SJCRH30 (cell line): Measurements from ENCODE around the gene NEU2. TPM values are rescaled to one million over a fixed set of nuclear protein-coding genes. Genes with fewer than 3 reads are reported as not detected.
A peak's percentile ranks its signal among the peaks of the same experiment; 100 is the strongest.
"Not testable (repeated sequence)": the region's sequence is repeated elsewhere in the genome, so short reads cannot be mapped to it uniquely, and the experiment has no call there.

Source experiments
- DNase-seq, 2 experiments: peaks; one replicate each; pipeline ENCODE4 v3.0.0-alpha.2; 2015 to 2020
- H3K27ac ChIP-seq: fragments of 250-450 bp; sonication (Bioruptor Pico); 2 replicates; pipeline ENCODE4 v1.5.1; 2020; ENCODE audit warnings: mild to moderate bottlenecking, moderate library complexity
- H3K27me3 ChIP-seq: fragments of 250-450 bp; sonication (Bioruptor Pico); 2 replicates; pipeline ENCODE4 v1.5.1; 2020; ENCODE audit warnings: mild to moderate bottlenecking, moderate library complexity
- H3K36me3 ChIP-seq: fragments of 250-450 bp; sonication (Bioruptor Pico); 2 replicates; pipeline ENCODE4 v1.5.1; 2020; ENCODE audit warnings: mild to moderate bottlenecking, moderate library complexity
- H3K4me1 ChIP-seq: fragments of 250-450 bp; sonication (Bioruptor Pico); 2 replicates; pipeline ENCODE4 v1.5.1; 2020; ENCODE audit warnings: mild to moderate bottlenecking, moderate library complexity
- H3K4me3 ChIP-seq: fragments of 250-450 bp; sonication (Bioruptor Pico); 2 replicates; pipeline ENCODE4 v1.5.1; 2020; ENCODE audit warnings: mild to moderate bottlenecking, moderate library complexity
- H3K9me3 ChIP-seq: fragments of 250-450 bp; sonication (Bioruptor Pico); replicated peaks from 2 replicates; pipeline ENCODE4 v1.5.1; 2020; ENCODE audit warnings: mild to moderate bottlenecking, moderate library complexity
- total RNA-seq: library from RNA; depleted of rRNA; stranded (reverse); fragments of >200 nt; shearing (Covaris generic); gene quantifications from 2 replicates; pipeline ENCODE4 v1.2.3, GENCODE V29; 2014

NEU2 gene
- total RNA-seq, 1 experiment from 2014 or later, result not detected

GRCh38 chr2:233052517-233052916, 20.0 kb downstream of the NEU2 start:
- H3K4me1 ChIP-seq, result peaks cover 16% of the 10 kb centered on the region

GRCh38 chr2:233053928-233054784, 21.7 kb downstream of the NEU2 start:
- no peaks in the 10 kb centered on the region for H3K9me3 ChIP-seq
- DNase-seq, result peak; percentile 52 to 73
- no peak overlapping the region for H3K27ac ChIP-seq
- H3K4me1 ChIP-seq, result peaks cover 9% of the 10 kb centered on the region
- no peaks in the 10 kb centered on the region for H3K27me3 ChIP-seq
- no peak overlapping the region for H3K4me3 ChIP-seq
- H3K36me3 ChIP-seq, result no peaks in the 10 kb centered on the region

More at GRCh38 chr2:233052517-233052916, 20.0 kb downstream of the NEU2 start:
- not testable (repeated sequence) for H3K27ac ChIP-seq, H3K9me3 ChIP-seq, DNase-seq, H3K4me3 ChIP-seq, H3K36me3 ChIP-seq, H3K27me3 ChIP-seq

GRCh38 chr2:233055362-233055761, 22.9 kb downstream of the NEU2 start:
- Histone ChIP-seq H3K9me3 (no peaks in the 10 kb centered on the region), H3K4me3 (no peak overlapping the region), H3K27me3 (no peaks in the 10 kb centered on the region), H3K36me3 (no peaks in the 10 kb centered on the region), H3K4me1 (no peaks in the 10 kb centered on the region), H3K27ac (no peak overlapping the region)
- DNase-seq, result no peak

- H3K27ac ChIP-seq, result no peak overlapping the region
- no peaks in the 10 kb centered on the region for H3K27me3 ChIP-seq
- DNase-seq, result peak in 1 of 2 experiments; percentile 45
- peaks cover 9% of the 10 kb centered on the region; the same call in 1 of the 2 replicates for H3K4me1 ChIP-seq
- H3K9me3 ChIP-seq, result no peaks in the 10 kb centered on the region
- H3K36me3 ChIP-seq, result no peaks in the 10 kb centered on the region
- H3K4me3 ChIP-seq, result no peak overlapping the region
Observed at GRCh38 chr2:233056961-233057605, 24.6 kb downstream of the NEU2 start.

- Histone ChIP-seq H3K9me3 (no peaks in the 10 kb centered on the region), H3K4me3 (no peak overlapping the region), H3K4me1 (peaks cover 10% of the 10 kb centered on the region; the same call in 1 of the 2 replicates), H3K27ac (no peak overlapping the region), H3K36me3 (no peaks in the 10 kb centered on the region), H3K27me3 (no peaks in the 10 kb centered on the region)
- DNase-seq, result no peak
Observed at GRCh38 chr2:233058717-233059546, 26.5 kb downstream of the NEU2 start.

- H3K4me1 ChIP-seq, result peaks cover 10% of the 10 kb centered on the region; the same call in 1 of the 2 replicates
- no peaks in the 10 kb centered on the region for H3K36me3 ChIP-seq
- no peak overlapping the region for H3K4me3 ChIP-seq
- H3K27ac ChIP-seq, result no peak overlapping the region
- DNase-seq, result no peak
- H3K27me3 ChIP-seq, result no peaks in the 10 kb centered on the region
- H3K9me3 ChIP-seq, result no peaks in the 10 kb centered on the region
Observed at GRCh38 chr2:233059547-233059796, 27.0 kb downstream of the NEU2 start.

GRCh38 chr2:233059797-233060500, 27.5 kb downstream of the NEU2 start, which contains the start of gene INPP5D:
Gene INPP5D, plus strand, starts transcription at chr2:233060342. Its CDS starts 137 bp downstream, at chr2:233060479.
- Histone ChIP-seq H3K4me1 (peaks cover 10% of the 10 kb centered on the region; the same call in 1 of the 2 replicates), H3K27ac (no peak within 1 kb of the TSS), H3K27me3 (no peaks in the 10 kb centered on the region), H3K9me3 (no peaks in the 10 kb centered on the region), H3K4me3 (no peak within 1 kb of the TSS), H3K36me3 (no peaks in the 10 kb centered on the region)
- DNase-seq, result no peak

GRCh38 chr2:233060501-233060979, 28.1 kb downstream of the NEU2 start:
- no peaks in the 10 kb centered on the region for H3K27me3 ChIP-seq
- no peaks in the 10 kb centered on the region for H3K36me3 ChIP-seq
- H3K4me1 ChIP-seq, result peaks cover 10% of the 10 kb centered on the region; the same call in 1 of the 2 replicates
- DNase-seq, result no peak
- no peaks in the 10 kb centered on the region for H3K9me3 ChIP-seq
- H3K4me3 ChIP-seq, result no peak overlapping the region
- no peak overlapping the region for H3K27ac ChIP-seq

GRCh38 chr2:233060980-233061590, 28.6 kb downstream of the NEU2 start:
- DNase-seq, result no peak
- Histone ChIP-seq H3K9me3 (no peaks in the 10 kb centered on the region), H3K36me3 (no peaks in the 10 kb centered on the region), H3K27ac (no peak overlapping the region), H3K27me3 (no peaks in the 10 kb centered on the region), H3K4me3 (no peak overlapping the region), H3K4me1 (peaks cover 10% of the 10 kb centered on the region; the same call in 1 of the 2 replicates)

- H3K4me1 ChIP-seq, result peaks cover 10% of the 10 kb centered on the region; the same call in 1 of the 2 replicates
- no peak overlapping the region for H3K27ac ChIP-seq
- peak; percentile 35 to 54 for DNase-seq
- no peaks in the 10 kb centered on the region for H3K27me3 ChIP-seq
- no peaks in the 10 kb centered on the region for H3K9me3 ChIP-seq
- no peak overlapping the region for H3K4me3 ChIP-seq
- H3K36me3 ChIP-seq, result no peaks in the 10 kb centered on the region
Observed at GRCh38 chr2:233061591-233062450, 29.3 kb downstream of the NEU2 start.

GRCh38 chr2:233062451-233062850, 30.0 kb downstream of the NEU2 start:
- H3K27me3 ChIP-seq, result no peaks in the 10 kb centered on the region
- no peaks in the 10 kb centered on the region for H3K36me3 ChIP-seq
- H3K9me3 ChIP-seq, result no peaks in the 10 kb centered on the region
- H3K4me3 ChIP-seq, result no peak overlapping the region
- DNase-seq, result no peak
- H3K27ac ChIP-seq, result no peak overlapping the region
- H3K4me1 ChIP-seq, result peaks cover 10% of the 10 kb centered on the region; the same call in 1 of the 2 replicates

GRCh38 chr2:233062946-233063268, 30.4 kb downstream of the NEU2 start:
- Histone ChIP-seq H3K4me3 (no peak overlapping the region), H3K27ac (no peak overlapping the region), H3K4me1 (peaks cover 10% of the 10 kb centered on the region; the same call in 1 of the 2 replicates), H3K36me3 (no peaks in the 10 kb centered on the region), H3K9me3 (no peaks in the 10 kb centered on the region), H3K27me3 (no peaks in the 10 kb centered on the region)
- no peak for DNase-seq

- H3K4me1 ChIP-seq, result peaks cover 10% of the 10 kb centered on the region; the same call in 1 of the 2 replicates
- H3K27me3 ChIP-seq, result no peaks in the 10 kb centered on the region
- DNase-seq, result no peak
- no peak overlapping the region for H3K4me3 ChIP-seq
- H3K36me3 ChIP-seq, result no peaks in the 10 kb centered on the region
- H3K9me3 ChIP-seq, result no peaks in the 10 kb centered on the region
- H3K27ac ChIP-seq, result no peak overlapping the region
Observed at GRCh38 chr2:233063269-233063975, 30.9 kb downstream of the NEU2 start.
